Kidney epithelial cell (primary cell): ENCODE results near the gene URB2. TPM values are rescaled to one million over a fixed set of nuclear protein-coding genes. Genes with fewer than 3 reads are reported as not detected.

Source experiments
- DNase-seq: peaks from one replicate; pipeline ENCODE4 v3.0.0-alpha.2; 2010; ENCODE audit warnings: low read depth
- H3K27me3 ChIP-seq: 2 replicates; pipeline ENCODE4 v1.6.0; 2011; ENCODE audit warnings: low read length; ENCODE audit not compliant: control insufficient read depth, insufficient read depth
- H3K36me3 ChIP-seq: 2 replicates; pipeline ENCODE4 v1.5.1; 2011; ENCODE audit warnings: low read length; ENCODE audit not compliant: control insufficient read depth, insufficient read depth
- H3K4me3 ChIP-seq: 2 replicates; pipeline ENCODE4 v1.5.1; 2011; ENCODE audit warnings: low read depth, mild to moderate bottlenecking, control low read depth, low read length
- total RNA-seq: library from RNA; depleted of rRNA; stranded (reverse); fragments of >200 nt; gene quantifications from 2 replicates; pipeline ENCODE4 v1.2.3, GENCODE V29; 2015
- TF ChIP-seq, protein P1 (sequence below): IDR thresholded peaks from 2 replicates; pipeline ENCODE4 v1.5.1; 2011; ENCODE audit warnings: mild to moderate bottlenecking, moderate library complexity, low read length, control low read depth, inconsistent platforms; ENCODE audit not compliant: insufficient read depth, poor library complexity, severe bottlenecking

URB2 gene
- total RNA-seq, 1 donor from 2014 or later: 13.5 TPM

DNA sequence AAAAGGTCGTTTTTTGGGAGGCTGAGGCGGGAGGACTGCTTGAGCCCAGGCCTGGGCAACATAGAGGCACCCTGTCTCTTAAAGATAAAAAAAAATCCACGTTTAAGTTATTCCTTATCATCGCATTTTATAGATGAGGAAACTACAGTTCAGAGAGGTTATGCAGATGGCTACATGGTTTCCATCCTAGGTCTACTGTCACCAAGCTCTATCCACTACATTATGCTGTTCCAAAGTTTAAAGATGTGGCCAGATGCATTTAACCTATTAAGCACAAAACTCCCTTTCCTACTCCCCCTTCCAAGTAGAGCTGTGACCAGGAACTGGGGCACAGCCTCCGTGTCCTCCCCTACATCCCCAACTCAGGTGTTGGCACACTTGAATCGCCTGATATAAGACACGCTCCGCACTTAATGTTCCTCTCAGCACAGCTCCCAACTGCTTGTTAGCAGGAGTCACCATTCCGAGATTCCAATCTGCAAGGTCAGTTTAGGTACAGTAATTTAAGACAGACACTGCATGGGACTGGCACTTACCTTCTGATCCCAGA, 1.5 kb upstream of the URB2 start:
- Histone ChIP-seq H3K27me3 (no peaks in the 10 kb centered on the region), H3K4me3 (peak overlapping the region; percentile 98), H3K36me3 (no peaks in the 10 kb centered on the region)
- no peak for DNase-seq
- TF ChIP-seq, protein P1, sequence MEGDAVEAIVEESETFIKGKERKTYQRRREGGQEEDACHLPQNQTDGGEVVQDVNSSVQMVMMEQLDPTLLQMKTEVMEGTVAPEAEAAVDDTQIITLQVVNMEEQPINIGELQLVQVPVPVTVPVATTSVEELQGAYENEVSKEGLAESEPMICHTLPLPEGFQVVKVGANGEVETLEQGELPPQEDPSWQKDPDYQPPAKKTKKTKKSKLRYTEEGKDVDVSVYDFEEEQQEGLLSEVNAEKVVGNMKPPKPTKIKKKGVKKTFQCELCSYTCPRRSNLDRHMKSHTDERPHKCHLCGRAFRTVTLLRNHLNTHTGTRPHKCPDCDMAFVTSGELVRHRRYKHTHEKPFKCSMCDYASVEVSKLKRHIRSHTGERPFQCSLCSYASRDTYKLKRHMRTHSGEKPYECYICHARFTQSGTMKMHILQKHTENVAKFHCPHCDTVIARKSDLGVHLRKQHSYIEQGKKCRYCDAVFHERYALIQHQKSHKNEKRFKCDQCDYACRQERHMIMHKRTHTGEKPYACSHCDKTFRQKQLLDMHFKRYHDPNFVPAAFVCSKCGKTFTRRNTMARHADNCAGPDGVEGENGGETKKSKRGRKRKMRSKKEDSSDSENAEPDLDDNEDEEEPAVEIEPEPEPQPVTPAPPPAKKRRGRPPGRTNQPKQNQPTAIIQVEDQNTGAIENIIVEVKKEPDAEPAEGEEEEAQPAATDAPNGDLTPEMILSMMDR: no peak

DNA sequence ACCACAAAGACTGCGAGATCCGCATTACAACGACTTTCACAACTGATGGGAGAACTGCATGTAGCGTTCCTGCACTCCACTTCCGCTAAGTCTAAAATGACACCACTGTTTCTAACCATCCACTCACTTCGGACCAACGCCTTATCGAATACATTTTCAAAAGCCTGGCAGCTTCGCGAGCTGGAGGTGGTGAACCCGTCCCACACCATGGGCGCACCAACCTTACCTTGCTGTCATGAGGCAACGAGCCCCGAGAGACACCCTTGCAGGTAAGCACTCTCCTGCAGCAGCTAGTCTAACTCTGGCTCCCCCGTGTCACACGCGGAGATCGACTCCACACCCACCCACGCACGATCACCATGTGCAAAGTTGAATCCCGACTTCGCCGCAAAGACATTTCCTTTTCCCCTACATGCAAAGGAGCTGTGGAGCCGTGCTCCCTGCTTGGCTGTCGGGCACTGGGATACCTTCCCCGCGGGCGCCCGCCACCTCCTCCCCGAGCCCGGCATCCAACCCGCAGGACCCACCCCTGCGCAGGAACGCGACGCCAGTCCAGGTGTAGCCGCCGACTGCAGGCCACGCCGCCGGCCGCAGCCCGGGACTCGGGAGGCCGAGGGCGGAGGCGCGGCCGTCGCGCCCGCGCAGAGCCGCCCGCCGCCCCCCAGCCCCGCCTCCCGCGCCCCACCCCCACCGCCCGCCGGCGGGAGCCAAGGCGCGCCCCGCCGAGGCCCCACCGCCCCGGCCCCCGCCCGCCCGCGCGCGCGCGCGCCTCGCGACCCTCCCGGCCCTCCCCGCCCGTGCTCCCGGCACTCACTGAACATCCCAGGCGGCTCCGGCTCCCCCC, 754 bp upstream of the URB2 start:
- no peak for DNase-seq
- no peaks in the 10 kb centered on the region for H3K36me3 ChIP-seq
- no peaks in the 10 kb centered on the region for H3K27me3 ChIP-seq
- peak overlapping the region; percentile 98 for H3K4me3 ChIP-seq
- TF ChIP-seq, protein P1: no peak

DNA sequence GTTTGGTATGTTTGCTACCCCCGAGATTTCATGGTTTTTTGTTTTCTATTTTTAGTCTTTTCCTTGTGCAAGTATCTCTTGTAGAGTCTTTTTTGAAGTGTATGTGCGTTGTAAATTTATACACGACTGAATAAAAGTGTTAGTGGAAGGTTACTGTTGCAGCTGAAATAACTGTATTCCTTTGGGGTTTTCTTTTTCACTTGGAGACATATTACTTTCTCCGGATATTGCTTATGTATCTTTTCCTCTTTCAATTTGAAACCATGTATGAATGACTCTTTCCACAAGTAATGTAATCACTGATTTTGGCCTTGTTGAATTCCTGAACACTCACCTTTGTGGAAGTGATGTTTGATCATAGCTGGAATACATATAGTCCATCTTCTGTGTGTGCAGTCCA, 956 bp downstream of the URB2 start:
- Histone ChIP-seq H3K4me3 (peak overlapping the region; percentile 98), H3K27me3 (no peaks in the 10 kb centered on the region), H3K36me3 (no peaks in the 10 kb centered on the region)
- no peak for DNase-seq
- TF ChIP-seq, protein P1: no peak

DNA sequence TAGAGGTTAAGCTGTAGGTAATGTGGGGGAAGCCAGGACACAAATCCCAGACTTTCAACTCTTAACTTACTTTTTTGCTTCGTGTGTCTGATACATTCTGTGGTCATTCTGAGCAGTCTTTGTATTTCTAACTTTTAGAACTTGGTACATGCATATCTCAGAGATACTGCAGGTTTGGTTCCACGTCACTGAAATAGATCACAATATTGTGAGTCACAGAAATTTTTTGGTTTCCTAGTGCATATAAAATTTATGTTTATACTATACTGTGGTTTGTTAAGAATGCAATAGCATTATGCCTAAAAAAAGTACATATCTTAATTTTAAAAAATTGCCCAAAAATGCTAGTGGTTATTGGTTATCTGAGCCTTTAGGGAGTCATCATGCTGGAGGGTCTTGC, 3.2 kb downstream of the URB2 start:
- Histone ChIP-seq H3K27me3 (no peaks in the 10 kb centered on the region), H3K36me3 (no peaks in the 10 kb centered on the region), H3K4me3 (no peak overlapping the region)
- DNase-seq: no peak
- TF ChIP-seq, protein P1: no peak

DNA sequence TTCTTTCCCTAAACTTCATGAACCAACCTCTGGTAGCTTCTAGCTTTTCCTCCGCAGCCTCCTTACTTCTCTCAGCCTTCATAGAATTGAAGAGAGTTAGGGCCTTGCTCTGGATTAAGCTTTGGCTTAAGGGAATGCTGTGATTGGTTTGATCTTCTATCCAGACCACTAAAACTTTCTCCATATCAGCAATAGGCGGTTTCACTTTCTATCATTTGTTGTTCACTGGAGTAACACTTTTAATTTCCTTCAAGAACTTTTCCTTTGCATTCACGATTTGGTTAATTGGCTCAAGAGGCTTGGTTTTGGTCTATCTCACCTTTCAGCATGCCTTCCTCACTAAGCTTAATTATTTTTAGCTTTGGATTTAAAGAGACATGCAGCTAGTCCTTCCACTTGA, 5.1 kb downstream of the URB2 start:
- Histone ChIP-seq H3K36me3 (no peaks in the 10 kb centered on the region), H3K27me3 (no peaks in the 10 kb centered on the region), H3K4me3 (no peak overlapping the region)
- DNase-seq: no peak
- TF ChIP-seq, protein P1: no peak
